Suprapubic skin (tissue), 4 donors: ENCODE results near the gene CTNNA1.

Experiments used
- EP300 ChIP-seq: sonication (generic); formaldehyde crosslinking; IDR thresholded peaks from one replicate; pipeline ENCODE4 v1.6.1; 2017; ENCODE audit warnings: antibody characterized with exemption
- POLR2A ChIP-seq, 2 donors: fragments of 450-650 bp; IDR thresholded peaks; one replicate each; pipeline ENCODE4 v1.6.1; 2017; ENCODE audit warnings: antibody characterized with exemption in 2 of 2, mild to moderate bottlenecking in 2 of 2, moderate library complexity in 2 of 2
- POLR2AphosphoS5 ChIP-seq, 3 donors: sonication (generic); formaldehyde crosslinking; IDR thresholded peaks; one replicate each; pipeline ENCODE4 v1.6.1; 2017; ENCODE audit warnings: antibody characterized with exemption in 3 of 3
- TF ChIP-seq, protein P1 (sequence below), 2 donors: fragments of 200-600 bp in 1 of 2; fragments of 450-650 bp in 1 of 2; sonication (generic) in 1 of 2; IDR thresholded peaks; one replicate each; pipeline ENCODE4 v1.5.1; 2016 to 2019; ENCODE audit warnings: antibody characterized with exemption in 2 of 2, mild to moderate bottlenecking in 1 of 2, moderate library complexity in 1 of 2

DNA sequence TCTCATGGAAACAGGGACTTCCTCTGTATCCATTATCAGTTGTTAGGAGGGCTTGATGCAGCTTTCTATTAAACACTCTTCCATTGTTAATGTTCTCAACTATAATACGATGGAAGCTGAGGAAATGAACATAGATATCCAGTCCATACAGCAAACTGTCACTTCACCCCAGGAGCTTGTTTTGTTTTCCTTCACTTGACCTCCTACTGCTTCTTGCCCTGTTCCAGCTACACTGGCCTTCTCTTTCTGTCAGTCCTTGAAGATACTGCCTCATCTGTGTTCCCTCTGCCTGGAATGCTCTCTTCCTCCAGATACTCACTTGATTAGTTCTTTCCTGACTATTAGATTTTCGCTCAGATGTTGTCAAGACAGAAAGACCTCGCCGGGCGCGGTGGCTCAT, 17.1 kb downstream of the CTNNA1 start:
- no peak for TF ChIP-seq POLR2AphosphoS5 (IDR thresholded peaks at IDR 0.05)
- no peak for TF ChIP-seq EP300
- no peak for TF ChIP-seq POLR2A (IDR thresholded peaks at IDR 0.05)
- TF ChIP-seq, protein P1, sequence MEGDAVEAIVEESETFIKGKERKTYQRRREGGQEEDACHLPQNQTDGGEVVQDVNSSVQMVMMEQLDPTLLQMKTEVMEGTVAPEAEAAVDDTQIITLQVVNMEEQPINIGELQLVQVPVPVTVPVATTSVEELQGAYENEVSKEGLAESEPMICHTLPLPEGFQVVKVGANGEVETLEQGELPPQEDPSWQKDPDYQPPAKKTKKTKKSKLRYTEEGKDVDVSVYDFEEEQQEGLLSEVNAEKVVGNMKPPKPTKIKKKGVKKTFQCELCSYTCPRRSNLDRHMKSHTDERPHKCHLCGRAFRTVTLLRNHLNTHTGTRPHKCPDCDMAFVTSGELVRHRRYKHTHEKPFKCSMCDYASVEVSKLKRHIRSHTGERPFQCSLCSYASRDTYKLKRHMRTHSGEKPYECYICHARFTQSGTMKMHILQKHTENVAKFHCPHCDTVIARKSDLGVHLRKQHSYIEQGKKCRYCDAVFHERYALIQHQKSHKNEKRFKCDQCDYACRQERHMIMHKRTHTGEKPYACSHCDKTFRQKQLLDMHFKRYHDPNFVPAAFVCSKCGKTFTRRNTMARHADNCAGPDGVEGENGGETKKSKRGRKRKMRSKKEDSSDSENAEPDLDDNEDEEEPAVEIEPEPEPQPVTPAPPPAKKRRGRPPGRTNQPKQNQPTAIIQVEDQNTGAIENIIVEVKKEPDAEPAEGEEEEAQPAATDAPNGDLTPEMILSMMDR (IDR thresholded peaks at IDR 0.05): no peak
